Stimulated activated naive CD8-positive, alpha-beta T cell treated with anti-CD3 and anti-CD28 coated beads, Interleukin-15, amount 100 ng/mL, for 72 hours (primary cell): Measurements from ENCODE around the gene XYLT1.
A peak's percentile ranks its signal among the peaks of the same experiment; 100 is the strongest.

Experiments used
- ATAC-seq: fragments of 150-1000 bp; cut with Tn5 transposase; 2 replicates; pipeline ENCODE4 v1.10.0; 2021; ENCODE audit warnings: mild to moderate bottlenecking, moderate library complexity
- DNase-seq, 2 donors: peaks; one replicate each; pipeline ENCODE4 v3.0.0; 2021 to 2022
- H3K27ac Mint-ChIP-seq, 2 donors: one replicate each; pipeline ENCODE4 v1.8.0; 2022; ENCODE audit warnings: mild to moderate bottlenecking in 2 of 2, mixed read lengths in 2 of 2, moderate library complexity in 2 of 2
- H3K27me3 Mint-ChIP-seq: one replicate; pipeline ENCODE4 v1.8.0; 2022; ENCODE audit warnings: mixed read lengths
- H3K4me1 Mint-ChIP-seq: one replicate; pipeline ENCODE4 v1.8.0; 2022; ENCODE audit warnings: mild to moderate bottlenecking, mixed read lengths
- H3K4me3 Mint-ChIP-seq, 2 donors: one replicate each; pipeline ENCODE4 v1.8.0; 2022; ENCODE audit warnings: mild to moderate bottlenecking in 2 of 2, mixed read lengths in 2 of 2, moderate library complexity in 1 of 2
- H3K9me3 Mint-ChIP-seq, 2 donors: one replicate each; pipeline ENCODE4 v1.8.0; 2022; ENCODE audit warnings: mixed read lengths in 2 of 2

XYLT1 gene

DNA sequence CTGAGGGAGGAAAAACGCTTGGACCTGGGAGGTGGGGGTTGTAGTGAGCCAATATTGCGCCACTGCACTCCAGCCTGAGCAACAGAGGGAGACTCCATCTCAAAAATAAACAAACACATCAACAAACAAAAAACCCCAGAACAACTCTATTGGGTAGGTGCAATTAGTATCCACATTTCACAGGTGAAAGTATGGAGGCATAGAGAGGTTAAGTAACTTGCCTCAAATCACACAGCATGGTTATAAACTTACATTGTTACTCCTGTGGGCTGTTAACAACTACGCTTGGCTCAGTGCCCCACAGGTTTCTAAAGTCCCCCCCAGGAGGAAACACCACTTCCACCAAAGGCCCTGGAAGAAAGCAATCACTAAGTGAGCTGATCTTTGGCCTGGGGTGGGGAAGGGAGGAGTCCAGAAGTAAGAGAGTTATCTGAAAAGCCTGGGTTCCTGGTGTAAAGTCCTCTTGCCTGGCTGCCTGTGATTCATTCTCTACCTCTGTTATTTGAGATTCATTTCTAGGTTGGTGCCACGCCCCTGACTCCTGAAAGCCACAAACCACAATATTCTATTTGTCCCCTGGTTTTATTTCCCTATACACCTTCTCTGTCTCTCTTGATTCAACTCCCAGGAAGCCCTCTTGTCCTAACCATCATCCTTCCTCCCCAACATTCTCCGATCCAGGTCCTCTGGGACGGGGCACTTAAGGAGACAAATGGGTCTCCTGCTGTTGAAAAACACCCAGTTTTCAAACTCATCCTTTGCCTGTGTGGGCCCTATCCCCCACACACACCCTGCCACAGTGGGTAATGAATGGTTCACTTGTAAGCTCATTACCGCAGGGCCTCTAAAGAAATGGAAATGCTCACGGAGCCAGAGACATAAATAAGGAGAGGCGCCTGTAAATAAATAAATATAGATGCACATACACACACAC is 195.4 kb downstream of the XYLT1 start:
- Mint-ChIP-seq H3K27ac (peak overlapping the region; percentile 77 to 97), H3K4me3 (peak overlapping the region; percentile 12 to 36), H3K27me3 (no peaks in the 10 kb centered on the region), H3K4me1 (peaks cover 70% of the 10 kb centered on the region), H3K9me3 (no peaks in the 10 kb centered on the region)
- DNase-seq (peak in 1 of 2 donors; percentile 16), ATAC-seq (peak; percentile 42)

DNA sequence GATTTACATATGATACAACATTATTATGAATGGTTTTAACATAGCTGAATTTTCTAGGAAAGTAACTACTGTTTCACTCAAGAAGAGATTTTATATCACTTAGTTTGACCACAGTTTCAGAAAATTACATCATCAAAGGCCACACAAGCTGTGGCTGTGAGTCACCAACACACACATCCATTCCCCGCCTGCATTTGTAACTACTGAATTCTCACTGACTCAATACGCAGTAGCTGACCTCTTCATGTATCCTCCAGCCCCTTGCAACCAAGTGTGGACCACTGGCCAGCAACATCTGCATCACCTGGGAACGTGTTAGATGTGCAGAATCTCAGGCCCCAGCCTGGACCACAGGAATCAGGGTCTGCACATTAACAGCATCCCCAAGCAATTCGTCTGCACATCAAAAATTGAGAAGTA is 197.6 kb downstream of the XYLT1 start:
- DNase-seq, result peak; percentile 57 to 71
- Mint-ChIP-seq H3K27me3 (no peaks in the 10 kb centered on the region), H3K4me1 (peaks cover 61% of the 10 kb centered on the region), H3K27ac (peak overlapping the region; percentile 93 to 97), H3K9me3 (no peaks in the 10 kb centered on the region), H3K4me3 (peak overlapping the region; percentile 71 to 72)
- ATAC-seq, result peak; percentile 98

DNA sequence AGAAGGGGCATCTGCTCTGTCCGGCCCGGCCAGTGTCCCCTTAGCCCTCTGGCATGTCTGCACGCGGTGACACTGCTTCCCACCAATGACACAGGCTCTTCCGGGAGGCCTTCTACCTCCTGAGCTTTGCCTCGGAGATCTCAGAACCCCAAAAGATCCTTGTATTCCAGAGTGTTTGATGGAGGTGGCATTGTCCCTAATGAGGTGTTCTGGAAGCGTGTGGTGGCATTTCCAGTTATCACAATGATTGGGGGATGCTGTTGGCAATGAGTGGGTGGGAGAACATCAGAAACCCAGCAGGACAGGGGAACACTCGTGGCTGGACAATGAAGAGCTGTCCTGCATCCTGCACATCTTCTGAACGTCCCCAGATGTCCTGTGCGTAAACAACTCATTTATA is 198.0 kb downstream of the XYLT1 start:
- ATAC-seq (no peak), DNase-seq (peak in 1 of 2 donors; percentile 14)
- Mint-ChIP-seq H3K9me3 (no peaks in the 10 kb centered on the region), H3K27ac (peak overlapping the region; percentile 93 to 97), H3K4me3 (peak overlapping the region; percentile 71 to 72), H3K27me3 (no peaks in the 10 kb centered on the region), H3K4me1 (peaks cover 56% of the 10 kb centered on the region)

- Mint-ChIP-seq H3K4me1 (peaks cover 56% of the 10 kb centered on the region), H3K9me3 (no peaks in the 10 kb centered on the region), H3K27me3 (no peaks in the 10 kb centered on the region), H3K27ac (peak overlapping the region; percentile 43 to 95), H3K4me3 (peak overlapping the region; percentile 17 to 22)
- DNase-seq, result no peak
- ATAC-seq, result no peak
These were observed 199.1 kb downstream of the XYLT1 start for GRCh38 chr16:17271687-17272086.

DNA sequence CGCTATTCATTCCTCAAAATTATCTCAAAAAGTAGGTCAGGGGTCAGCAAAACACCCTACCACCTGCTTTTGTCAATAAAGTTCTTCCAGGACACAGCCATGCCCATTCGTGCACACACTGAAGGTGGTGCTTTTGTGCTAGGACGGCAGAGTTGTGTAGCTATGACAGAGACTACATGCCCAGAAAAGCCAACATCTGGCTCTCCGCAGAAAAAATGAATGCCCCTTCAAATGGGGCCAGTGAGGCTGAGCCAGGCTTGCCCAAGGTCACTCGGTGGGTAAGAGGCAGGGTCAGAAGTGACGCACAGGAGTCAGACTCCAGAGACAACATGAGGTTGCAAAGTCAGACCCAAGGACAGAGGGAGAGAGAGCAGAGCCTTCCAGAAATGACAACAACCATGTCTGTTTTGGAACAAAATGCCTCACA is 200.1 kb downstream of the XYLT1 start:
- no peak for ATAC-seq
- peak overlapping the region in 1 of 2 donors; percentile 1 for H3K27ac Mint-ChIP-seq

GRCh38 chr16:17270111-17270510 is 200.6 kb downstream of the XYLT1 start:
- Mint-ChIP-seq H3K27ac (peak overlapping the region in 1 of 2 donors; percentile 75), H3K4me1 (peaks cover 46% of the 10 kb centered on the region), H3K4me3 (no peak overlapping the region), H3K27me3 (no peaks in the 10 kb centered on the region), H3K9me3 (no peaks in the 10 kb centered on the region)
- DNase-seq (no peak), ATAC-seq (no peak)

More for the DNA sequence above, 200.1 kb downstream of the XYLT1 start:
- Mint-ChIP-seq H3K4me1 (peaks cover 52% of the 10 kb centered on the region), H3K27me3 (no peaks in the 10 kb centered on the region), H3K9me3 (no peaks in the 10 kb centered on the region), H3K4me3 (no peak overlapping the region)
- no peak for DNase-seq

GRCh38 chr16:17269439-17269838 is 201.3 kb downstream of the XYLT1 start:
- H3K4me1 Mint-ChIP-seq, result peaks cover 40% of the 10 kb centered on the region
- H3K27ac Mint-ChIP-seq, result peak overlapping the region in 1 of 2 donors; percentile 85
- no peak overlapping the region for H3K4me3 Mint-ChIP-seq
- no peak for DNase-seq
- no peaks in the 10 kb centered on the region for H3K27me3 Mint-ChIP-seq
- no peak for ATAC-seq
- H3K9me3 Mint-ChIP-seq, result no peaks in the 10 kb centered on the region

DNA sequence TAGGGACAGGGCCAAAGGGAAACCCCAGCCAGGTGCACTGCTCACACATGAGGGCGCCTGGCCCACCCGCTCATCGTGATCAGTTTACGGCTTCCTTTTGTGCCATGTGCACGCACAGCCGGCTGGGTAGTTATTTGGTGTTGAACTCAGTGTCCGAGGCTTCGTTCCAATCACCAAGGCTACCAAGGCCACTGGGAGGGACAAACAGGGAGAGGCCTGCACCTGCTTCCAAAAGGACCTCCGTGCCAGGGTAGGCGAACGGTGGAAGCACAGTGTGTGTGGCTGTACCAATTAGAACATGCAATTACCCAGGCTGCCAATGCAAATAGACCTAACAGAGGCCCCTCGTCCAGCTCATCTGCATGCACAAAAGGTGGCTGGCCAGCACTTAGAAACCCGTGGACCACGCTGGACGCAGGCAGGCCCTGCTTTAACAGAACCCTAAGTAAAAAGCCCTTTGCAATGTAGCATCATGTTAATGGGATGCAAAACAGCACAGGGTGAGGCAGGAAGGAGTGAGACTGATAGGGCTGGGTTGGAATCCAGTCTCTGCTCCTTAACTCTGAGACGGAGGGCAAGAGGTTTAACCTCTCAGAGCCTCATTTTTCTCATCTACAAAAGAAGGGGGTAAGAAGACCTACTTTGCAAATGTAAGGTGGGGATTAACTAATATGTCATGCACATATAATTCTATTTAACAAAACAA is 204.0 kb downstream of the XYLT1 start:
- Mint-ChIP-seq H3K27ac (no peak overlapping the region), H3K4me1 (peaks cover 33% of the 10 kb centered on the region), H3K9me3 (peaks cover 0 to 4% of the 10 kb centered on the region in 2 donors), H3K27me3 (no peaks in the 10 kb centered on the region), H3K4me3 (no peak overlapping the region)
- ATAC-seq (no peak), DNase-seq (no peak)

- no peak overlapping the region for H3K4me3 Mint-ChIP-seq
- peaks cover 30% of the 10 kb centered on the region for H3K4me1 Mint-ChIP-seq
- no peak overlapping the region for H3K27ac Mint-ChIP-seq
- H3K27me3 Mint-ChIP-seq, result no peaks in the 10 kb centered on the region
- peaks cover 0 to 4% of the 10 kb centered on the region in 2 donors for H3K9me3 Mint-ChIP-seq
- DNase-seq, result no peak
- no peak for ATAC-seq
These were observed 205.6 kb downstream of the XYLT1 start for GRCh38 chr16:17265154-17265553.

DNA sequence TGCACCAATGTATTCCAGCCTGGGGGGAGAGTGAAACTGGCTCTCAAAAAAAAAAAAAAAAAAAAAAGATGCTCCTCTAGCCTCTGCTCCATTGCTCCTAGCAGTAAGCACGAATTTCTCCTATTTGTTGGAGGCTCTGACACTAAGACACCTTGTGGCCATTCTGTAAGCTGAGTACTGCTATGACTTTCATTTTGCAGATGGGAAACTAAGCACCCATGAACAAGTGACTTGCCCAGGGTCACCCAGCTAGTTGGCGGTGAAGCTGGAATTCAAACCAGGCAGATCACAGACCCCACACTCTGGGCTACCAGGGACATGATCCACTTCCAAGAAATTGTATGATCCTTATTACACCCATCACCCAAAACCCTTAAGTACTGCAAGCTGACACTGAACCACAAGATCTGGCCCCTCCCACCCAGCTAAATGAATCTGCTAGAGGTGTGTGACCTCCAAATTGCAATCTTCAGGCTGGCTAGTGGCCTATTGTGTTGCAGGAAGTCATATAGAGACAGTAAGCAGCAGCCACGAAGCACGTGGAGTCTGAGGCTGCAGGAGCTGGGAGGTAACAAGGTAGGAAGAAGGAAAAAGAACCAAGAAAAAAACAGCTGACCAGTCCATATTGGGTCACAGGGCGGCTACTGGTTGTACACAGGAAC is 209.4 kb downstream of the XYLT1 start:
- H3K4me3 Mint-ChIP-seq, result no peak overlapping the region

DNA sequence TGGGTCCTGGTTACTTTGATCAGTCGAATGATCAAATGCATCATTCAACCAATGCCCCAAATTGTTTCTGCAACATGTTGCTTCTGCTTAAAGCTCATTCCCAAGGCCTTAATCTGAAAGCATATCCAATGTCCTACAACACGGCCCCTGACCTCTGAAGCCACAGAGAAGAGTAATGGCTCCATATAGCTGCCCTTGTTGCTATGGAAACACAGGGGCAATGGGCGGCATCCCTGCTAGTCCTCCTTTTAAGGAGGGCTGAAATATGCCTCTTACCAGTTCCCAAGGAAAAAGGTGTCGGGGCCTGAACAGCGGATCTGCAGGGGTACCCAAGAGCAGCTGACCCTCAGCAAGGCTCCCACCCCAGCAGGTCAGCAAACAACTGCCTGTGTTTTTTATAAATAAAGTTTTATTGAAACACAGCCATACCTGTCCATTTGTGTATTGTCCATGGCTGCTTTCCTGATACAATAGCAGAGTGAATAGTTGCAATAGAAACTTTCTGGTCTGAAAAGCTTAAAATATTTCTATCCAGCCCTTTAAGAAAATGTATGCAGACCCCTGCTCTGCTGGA is 210.4 kb downstream of the XYLT1 start:
- H3K4me1 Mint-ChIP-seq, result peaks cover 49% of the 10 kb centered on the region
- ATAC-seq, result no peak

More for the DNA sequence above, 209.4 kb downstream of the XYLT1 start:
- Mint-ChIP-seq H3K27me3 (no peaks in the 10 kb centered on the region), H3K27ac (peak overlapping the region; percentile 42 to 59), H3K4me1 (peaks cover 49% of the 10 kb centered on the region), H3K9me3 (peaks cover 0 to 4% of the 10 kb centered on the region in 2 donors)
- ATAC-seq (peak; percentile 86), DNase-seq (peak in 1 of 2 donors; percentile 34)

GRCh38 chr16:17259751-17260270 is 210.9 kb downstream of the XYLT1 start:
- Mint-ChIP-seq H3K27me3 (no peaks in the 10 kb centered on the region), H3K9me3 (peaks cover 0 to 4% of the 10 kb centered on the region in 2 donors), H3K27ac (no peak overlapping the region), H3K4me1 (peaks cover 49% of the 10 kb centered on the region), H3K4me3 (no peak overlapping the region)
- no peak for DNase-seq
- no peak for ATAC-seq

More for the DNA sequence above, 210.4 kb downstream of the XYLT1 start:
- no peak for DNase-seq
- H3K27me3 Mint-ChIP-seq, result no peaks in the 10 kb centered on the region
- H3K27ac Mint-ChIP-seq, result no peak overlapping the region
- no peak overlapping the region for H3K4me3 Mint-ChIP-seq
- peaks cover 0 to 4% of the 10 kb centered on the region in 2 donors for H3K9me3 Mint-ChIP-seq

DNA sequence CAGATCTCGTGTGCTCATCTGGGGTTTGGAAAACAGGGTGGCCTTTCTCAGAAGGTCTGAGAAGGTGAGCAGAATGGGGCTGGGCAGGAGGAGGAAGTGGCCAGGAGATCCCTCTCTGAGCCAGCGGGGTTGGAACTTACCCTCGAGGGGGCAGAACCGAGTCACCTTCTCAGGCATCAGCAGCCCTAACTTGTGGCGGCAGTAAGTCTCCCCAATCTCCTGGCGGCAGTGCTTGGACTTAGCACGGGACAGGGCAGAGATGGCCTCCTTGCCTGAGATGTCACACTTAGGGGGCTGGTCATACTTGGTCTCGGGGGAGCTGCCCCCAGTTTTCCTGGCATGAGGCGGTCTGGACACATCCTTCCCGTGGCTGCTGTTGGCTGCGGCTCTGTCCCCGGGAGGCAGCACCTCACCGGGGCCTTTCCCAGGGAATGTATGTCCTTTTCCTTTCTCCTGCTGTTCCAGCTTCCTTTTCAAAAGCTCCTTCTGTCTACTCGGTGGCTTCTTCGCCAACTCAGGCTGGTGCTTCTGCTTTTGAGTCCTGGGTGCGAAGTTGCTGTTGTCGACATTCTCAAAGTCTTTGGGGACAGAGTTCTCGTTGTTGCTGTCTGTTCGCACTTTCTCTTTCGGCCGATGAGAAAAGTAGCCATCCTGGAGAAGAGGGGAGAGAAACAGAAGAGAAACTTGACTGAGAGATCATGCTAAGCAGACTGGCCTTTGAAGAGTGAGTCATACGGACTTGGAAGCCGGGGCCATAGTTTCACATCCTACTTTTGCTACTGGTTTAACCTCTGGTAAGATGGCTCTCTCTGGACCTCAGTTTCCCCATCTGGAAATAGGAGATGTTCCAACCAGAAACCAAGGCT is 211.7 kb downstream of the XYLT1 start:
- H3K27ac Mint-ChIP-seq, result no peak overlapping the region
- no peaks in the 10 kb centered on the region for H3K27me3 Mint-ChIP-seq
- H3K9me3 Mint-ChIP-seq, result peaks cover 0 to 3% of the 10 kb centered on the region in 2 donors
- ATAC-seq (peak; percentile 71), DNase-seq (peak in 1 of 2 donors; percentile 22)
- peaks cover 45% of the 10 kb centered on the region for H3K4me1 Mint-ChIP-seq
- H3K4me3 Mint-ChIP-seq, result no peak overlapping the region

GRCh38 chr16:17258077-17258599 is 212.6 kb downstream of the XYLT1 start:
- no peak for ATAC-seq
- Mint-ChIP-seq H3K27ac (peak overlapping the region in 1 of 2 donors; percentile 44), H3K4me3 (no peak overlapping the region), H3K27me3 (no peaks in the 10 kb centered on the region), H3K4me1 (peaks cover 39% of the 10 kb centered on the region), H3K9me3 (no peaks in the 10 kb centered on the region)
- no peak for DNase-seq
